H54 (cell line): ENCODE measurements around the gene HHATL.

Experiments used
- DNase-seq: peaks from one replicate; pipeline ENCODE4 v3.0.0; 2011; ENCODE audit warnings: low spot score, mixed read lengths; ENCODE audit not compliant: insufficient read length
- FAIRE-seq: peaks from 3 replicates; lab custom pipeline; 2011; peaks lifted over from hg19 to GRCh38; lab: Jason Lieb, UNC
- POLR2A ChIP-seq: IDR thresholded peaks from 2 replicates; pipeline ENCODE4 v1.6.1; 2011; ENCODE audit warnings: low read depth, mild to moderate bottlenecking, low read length

HHATL gene

DNA sequence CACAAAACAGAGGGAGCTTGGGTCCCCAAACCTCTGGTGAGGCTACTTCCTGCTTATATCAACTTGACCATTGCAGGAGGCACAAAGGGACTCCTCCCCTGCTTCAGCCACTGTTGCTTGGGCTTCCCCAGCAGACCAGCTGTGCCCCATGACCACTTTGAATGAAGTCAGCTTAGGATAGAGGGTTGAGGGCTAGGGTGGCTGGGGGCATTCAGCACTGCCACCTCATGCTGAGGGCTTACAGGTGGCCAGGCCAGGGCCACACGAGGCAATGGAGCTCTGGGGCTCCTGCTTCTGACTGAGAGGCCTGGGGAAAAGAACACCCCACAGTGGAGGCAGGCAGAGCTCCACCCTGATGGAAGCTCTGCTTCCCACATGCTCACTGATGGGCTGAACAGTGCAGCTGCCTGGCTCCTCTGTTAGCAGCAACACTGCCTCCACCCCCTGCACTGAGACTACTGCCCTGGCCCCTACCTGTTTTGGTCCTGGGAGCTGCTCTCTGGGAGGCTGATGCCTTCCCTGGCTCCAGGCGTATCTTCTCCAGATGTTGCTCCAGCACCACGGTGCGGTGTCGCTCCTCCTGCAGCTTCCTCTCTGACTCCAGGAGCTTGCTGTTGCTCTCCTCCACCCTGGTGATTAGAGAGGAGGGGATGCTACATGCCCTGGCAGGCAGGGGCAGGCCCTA lies 10.2 kb upstream of the HHATL start:
- no peak for DNase-seq

DNA sequence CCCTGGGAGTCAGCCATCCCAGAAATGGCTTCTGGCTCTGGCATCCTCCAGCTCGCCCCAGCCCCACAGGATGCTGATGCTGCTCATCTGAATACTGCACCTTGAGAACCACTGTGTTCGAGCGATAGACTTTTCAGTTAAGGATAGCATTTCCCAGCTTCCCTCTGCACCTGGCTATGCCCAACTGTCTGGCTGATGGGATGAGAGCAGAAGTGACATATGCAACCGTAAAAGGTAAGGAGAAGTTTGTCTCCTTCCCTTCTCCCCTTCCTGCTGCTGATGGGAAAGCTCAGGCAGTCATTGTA lies 9.7 kb upstream of the HHATL start:
- DNase-seq (no peak), FAIRE-seq (no peak)
- no peak for TF ChIP-seq POLR2A

More for the DNA sequence above, 10.2 kb upstream of the HHATL start:
- TF ChIP-seq POLR2A, result no peak
- no peak for FAIRE-seq

DNA sequence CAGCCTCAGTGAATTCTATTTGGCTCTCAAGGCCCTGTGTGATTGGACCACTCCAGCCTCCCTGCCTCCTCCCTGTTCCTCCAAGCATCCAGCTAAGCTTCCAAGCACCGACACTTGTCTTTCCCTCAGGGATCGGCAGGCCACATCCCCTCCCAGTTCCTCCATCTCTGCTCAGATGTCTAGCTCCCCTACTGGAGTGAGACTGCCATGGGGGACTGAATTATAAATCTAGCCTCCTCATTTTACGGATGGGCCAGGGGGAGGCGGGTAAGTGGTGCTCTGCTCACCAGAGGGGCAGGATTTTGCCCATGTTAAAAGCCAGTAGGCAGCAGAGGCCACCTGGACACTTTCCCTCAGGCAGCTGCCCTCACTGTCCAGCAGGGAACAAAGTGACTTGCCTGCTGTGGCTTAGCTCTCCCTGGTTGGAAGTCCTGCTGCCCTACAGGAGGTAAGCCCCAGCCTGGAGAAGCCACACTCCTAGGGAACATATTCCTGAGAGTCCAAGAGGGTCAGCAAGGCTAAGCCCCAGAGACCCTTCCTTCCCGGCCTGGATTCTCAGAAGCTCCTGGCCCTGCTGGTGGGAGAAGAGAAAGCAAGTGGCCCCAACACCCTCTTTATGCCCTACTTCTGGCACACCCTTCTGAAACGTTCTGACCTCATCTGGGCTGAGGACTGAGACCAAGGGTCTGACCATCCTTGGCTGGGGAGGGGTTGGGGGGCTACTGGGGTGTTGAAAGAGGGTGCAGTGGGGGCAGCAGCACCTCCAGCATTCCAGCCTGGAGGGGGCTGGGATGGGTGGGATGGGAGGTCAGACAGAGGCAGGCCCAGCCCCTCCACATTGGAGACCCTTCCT lies 9.1 kb upstream of the HHATL start:
- FAIRE-seq (no peak), DNase-seq (no peak)
- TF ChIP-seq POLR2A, result no peak

DNA sequence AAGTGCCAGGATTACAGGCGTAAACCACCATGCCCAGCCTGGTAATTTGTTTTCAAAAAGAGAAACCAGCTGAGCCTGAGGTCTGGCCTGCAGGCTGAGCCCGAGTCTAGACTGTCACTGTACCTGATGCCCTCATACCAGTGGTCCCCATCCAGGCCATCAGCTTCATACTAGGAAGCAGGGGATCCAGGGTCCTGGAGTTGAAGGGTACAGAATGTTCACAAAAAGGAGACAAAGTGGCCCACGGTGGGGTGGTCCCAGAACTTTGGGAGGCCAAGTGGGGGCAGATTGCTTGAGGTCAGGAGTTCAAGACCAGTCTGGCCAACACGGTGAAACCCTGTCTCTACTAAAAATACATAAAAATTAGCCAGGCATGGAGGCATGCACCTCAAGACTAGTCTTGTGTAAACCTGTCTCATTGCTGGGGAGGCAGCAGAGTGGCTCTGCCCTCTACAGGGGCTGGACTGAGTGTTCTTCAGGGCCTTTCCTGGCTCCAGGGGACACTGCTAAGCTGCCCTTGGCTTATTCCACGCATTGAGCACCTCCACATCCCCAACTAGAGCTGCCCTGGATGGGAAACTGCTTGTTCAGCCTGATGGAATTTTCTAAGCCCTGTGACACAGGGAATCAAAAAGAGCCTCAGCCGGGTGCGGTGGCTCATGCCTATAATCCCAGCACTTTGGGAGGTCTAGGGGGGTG lies 7.9 kb upstream of the HHATL start:
- TF ChIP-seq POLR2A, result no peak
- DNase-seq, result no peak
- no peak for FAIRE-seq

DNA sequence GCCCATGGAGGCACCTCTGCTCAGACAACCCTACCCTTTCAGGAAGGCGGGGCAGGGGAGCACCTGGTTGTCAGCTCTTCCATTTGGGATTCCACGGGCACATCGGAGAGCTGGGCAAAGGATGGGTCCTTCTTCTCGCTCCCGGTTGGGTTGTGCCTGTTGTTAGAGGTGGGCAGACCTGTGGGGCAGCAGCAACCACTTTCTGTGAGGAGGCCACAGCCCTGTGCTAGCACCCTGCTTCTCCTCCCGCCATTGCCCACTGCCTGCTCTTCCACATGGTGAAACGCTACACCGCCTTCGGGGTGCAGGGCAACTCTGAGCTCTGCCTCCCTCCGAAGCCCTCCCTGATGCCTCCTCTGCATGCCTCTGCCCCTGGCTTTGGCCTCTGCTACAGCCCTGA lies 7.0 kb upstream of the HHATL start:
- DNase-seq (no peak), FAIRE-seq (no peak)
- no peak for TF ChIP-seq POLR2A

DNA sequence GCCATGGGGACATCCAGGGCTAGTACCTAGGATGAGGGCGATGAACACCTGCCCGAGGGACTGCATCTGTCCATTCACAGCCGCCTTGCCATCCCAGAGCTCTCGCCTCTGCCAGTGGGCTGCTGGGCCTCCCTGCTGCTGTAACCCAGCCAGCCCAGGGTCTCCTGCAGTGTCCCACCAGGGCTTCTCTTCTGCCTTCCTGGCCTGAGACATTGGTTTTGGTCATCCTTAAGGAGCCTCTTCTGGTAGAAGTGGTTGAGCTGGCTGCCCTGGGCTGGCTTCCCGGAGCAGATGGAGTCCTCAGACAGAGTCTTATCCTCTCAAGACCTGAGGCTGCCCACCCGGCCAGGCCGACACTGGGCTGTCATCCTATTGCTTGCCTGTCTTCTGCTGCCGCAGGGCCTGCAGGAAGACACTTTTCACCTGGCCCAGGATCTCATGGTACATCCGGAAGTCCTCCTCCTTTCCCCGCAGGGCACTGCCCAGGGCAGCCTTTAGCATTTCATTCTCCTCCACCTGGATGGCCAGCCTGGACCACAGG lies 6.1 kb upstream of the HHATL start:
- TF ChIP-seq POLR2A, result no peak
- no peak for FAIRE-seq
- no peak for DNase-seq

DNA sequence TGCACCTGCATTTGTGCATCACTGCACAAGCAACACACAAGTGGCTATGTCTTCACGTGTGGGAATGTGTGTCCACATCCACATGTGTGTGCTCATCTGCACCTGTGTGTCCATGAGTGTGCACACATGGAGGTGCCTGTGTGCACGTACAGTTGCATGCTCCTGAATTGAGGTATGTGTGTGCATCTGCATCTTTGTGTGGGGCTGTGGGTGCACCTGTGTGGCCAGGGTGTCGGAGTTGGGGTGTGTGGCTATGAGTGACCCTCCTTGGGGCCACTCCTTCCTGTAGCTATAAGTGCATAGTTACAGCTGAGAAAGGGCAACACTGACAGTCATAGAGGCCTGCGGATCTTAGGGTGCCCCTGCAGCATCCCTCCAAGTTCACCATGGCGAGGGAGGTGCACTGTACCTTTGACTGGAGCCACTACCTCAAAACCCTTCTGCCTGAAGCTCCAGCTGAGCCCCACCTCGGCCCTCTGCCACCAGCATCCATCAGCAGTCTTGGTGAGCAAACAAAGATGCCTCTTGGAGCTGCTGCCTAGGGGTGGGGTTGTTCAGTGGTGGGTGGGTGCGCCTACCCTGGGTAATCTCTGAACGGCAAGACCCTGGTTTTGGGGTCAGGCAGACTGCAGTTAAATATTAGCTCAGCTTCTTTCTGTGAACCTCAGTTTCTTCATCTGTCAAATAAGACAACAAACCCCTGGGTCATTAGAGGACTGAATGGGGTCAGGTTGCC lies 5.2 kb upstream of the HHATL start:
- TF ChIP-seq POLR2A, result no peak
- no peak for DNase-seq
- FAIRE-seq, result no peak

DNA sequence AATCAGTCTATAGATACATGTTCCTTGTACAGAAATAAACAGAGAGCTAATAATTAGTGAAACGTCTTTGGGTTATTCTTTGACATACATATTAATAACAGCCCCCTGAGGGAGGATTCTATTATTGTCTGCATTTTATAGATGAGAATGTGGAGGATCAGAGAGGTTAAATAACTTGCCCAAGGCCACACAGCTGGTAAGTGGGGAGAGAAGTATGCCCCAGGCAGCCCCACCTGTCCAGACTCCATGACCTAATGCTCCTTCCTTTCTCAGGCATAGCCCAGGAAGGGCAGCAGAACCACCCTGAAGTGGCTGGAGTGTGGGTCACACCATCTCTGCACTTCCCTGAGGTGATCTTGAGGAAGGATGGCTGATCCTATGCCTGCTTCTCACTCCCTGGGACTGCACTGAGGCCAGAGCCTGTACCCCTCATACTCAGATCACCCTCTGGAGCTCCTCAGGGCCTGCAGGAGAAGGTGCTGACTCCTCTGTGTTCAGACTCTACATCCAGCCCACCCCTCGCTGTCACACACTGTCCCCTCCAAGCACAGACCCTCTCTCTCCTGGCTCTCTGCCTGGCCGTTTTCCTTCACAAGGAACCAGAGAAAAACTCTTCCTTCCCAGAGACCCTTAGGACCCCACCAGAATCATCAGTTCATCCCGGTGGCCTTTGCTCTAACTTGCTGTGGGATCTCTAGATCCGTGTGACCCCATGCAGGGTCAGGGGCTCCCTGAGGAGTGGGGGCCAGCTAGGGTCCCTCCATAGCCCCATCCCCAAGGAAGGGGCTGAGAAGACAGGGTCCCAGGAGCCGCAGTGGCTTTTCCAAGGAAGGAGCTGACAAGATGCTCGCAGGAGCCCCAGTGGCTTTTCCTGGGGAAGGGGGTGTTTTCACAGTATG lies 4.4 kb upstream of the HHATL start:
- no peak for TF ChIP-seq POLR2A
- FAIRE-seq (no peak), DNase-seq (no peak)

DNA sequence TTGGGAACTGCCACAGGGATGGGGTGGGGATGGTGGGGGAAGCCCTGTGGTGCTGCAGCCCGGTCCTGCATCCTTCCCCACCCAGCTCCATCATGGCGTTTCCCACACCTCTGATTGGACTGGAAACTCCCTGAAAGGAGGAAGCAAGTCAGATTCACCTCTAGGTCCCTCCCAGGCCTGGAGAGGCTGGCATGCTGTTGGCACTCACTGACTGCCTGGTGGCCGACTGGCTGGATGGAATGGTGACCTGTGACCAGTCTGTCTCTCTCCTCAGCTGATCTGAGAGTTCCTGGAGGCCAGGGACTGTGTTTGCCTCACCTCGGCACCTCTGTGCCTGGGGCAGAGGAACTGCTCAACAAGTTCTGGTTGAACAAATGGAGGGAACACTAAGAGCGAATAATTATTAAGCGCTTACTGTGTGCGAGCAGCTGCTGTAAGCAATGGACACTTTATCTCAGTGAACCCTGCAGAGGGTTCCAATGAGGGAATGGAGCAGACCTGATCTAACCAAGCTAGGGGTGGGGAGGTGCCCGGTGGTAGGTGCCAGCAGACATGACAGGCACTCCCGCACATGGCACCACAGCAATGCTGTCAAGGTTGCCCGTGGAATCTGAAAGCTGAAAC lies 3.5 kb upstream of the HHATL start:
- DNase-seq, result no peak
- TF ChIP-seq POLR2A, result no peak
- no peak for FAIRE-seq

DNA sequence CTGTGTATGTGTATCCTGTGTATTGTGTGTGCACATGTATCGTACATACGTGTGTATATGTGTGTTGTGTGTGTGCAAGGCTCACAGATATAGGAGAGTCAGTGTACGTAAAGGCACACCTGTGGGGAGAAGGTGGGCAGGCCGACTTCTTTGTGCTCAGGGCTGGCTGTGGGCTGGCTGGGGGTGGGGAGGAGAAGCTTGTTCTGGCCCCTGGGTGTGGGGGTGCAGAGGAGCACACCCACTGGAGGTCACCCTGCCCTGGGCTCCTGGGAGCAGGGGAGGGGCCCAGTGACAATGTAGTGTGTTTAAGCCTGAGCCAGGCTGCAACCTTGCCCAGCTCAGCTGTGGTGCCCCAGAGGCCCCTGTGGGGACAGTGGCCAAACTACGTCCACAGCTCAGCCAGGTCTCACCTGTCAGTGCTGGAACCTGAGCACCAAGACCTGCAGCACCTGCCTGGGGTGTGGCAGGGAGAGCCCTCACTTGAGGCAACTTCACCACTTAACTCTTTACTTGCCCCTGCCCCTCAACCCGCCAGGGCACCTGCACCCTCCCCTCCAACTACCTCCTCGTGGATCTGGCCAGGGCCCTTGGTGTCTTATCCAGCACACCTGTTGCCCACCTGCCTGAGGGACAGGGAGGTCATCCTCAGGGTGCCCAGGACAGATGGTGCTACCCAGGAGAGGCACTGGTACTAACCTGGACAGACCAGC lies 2.6 kb upstream of the HHATL start:
- no peak for TF ChIP-seq POLR2A
- FAIRE-seq, result no peak

DNA sequence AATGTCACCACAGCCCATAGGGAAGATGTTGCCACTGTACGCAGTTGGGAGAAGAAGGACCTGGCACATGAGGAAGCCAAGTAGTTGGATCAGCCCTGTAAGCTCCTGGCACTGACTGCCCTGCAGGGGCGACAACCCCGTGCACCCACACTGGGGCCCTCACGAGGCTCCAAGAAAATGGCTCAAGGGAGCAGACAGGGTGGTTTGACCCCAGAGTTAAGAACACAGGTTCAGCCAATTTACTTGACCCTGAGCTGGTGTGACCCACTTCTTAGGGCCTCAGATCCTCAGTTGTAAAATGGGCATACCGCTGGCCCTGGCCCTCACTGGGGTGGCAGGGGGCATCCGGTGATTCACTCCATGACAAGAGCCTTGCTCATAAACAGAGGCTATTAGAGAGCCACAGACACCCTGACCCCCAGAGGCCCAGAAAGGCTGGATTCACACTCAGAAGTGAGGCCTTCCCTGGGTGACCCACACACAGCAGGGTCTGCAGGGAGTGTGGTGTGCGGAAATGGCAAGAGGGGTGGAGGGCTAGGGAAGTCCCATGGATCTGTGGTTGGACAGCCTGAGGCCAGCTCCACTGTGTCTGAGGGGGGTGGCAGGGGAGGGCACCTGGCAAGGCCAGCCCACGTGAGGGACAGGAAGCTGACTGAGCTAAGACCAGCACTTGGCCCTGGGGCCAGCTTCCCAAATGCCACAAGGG lies 1.7 kb upstream of the HHATL start:
- FAIRE-seq (no peak), DNase-seq (peak; percentile 74)
- TF ChIP-seq POLR2A, result no peak

More for the DNA sequence above, 2.6 kb upstream of the HHATL start:
- DNase-seq, result no peak
